HL-60 (cell line): Measurements from ENCODE around the gene FHDC1.

Experiments used
- DNase-seq, 2 experiments: peaks; one replicate each; pipeline ENCODE4 v3.0.0-alpha.2; 2010 to 2020; ENCODE audit warnings: low read depth in 1 of 2, low spot score in 1 of 2
- H3K27ac ChIP-seq: fragments of 250-450 bp; sonication (Bioruptor Pico); replicated peaks from 2 replicates; pipeline ENCODE4 v1.5.1; 2020; ENCODE audit warnings: mild to moderate bottlenecking, moderate library complexity
- H3K27me3 ChIP-seq: fragments of 250-450 bp; sonication (Bioruptor Pico); 2 replicates; pipeline ENCODE4 v1.5.1; 2021; ENCODE audit warnings: mild to moderate bottlenecking, moderate library complexity; ENCODE audit not compliant: insufficient read depth, poor library complexity, severe bottlenecking
- H3K4me3 ChIP-seq: replicated peaks from 2 replicates; pipeline ENCODE4 v1.5.1; 2011; ENCODE audit warnings: mild to moderate bottlenecking, control low read depth, low read length; ENCODE audit not compliant: insufficient read depth
- GABPA ChIP-seq: IDR thresholded peaks from 2 replicates; pipeline ENCODE4 v1.6.1; 2012; ENCODE audit warnings: low read depth
- POLR2AphosphoS5 ChIP-seq: IDR thresholded peaks from 2 replicates; pipeline ENCODE4 v1.6.1; 2012; ENCODE audit warnings: low read depth
- SPI1 ChIP-seq: IDR thresholded peaks from 2 replicates; pipeline ENCODE4 v1.6.1; 2012; ENCODE audit warnings: low read depth, mild to moderate bottlenecking, borderline replicate concordance
- TF ChIP-seq, protein P1 (sequence below): IDR thresholded peaks from 2 replicates; pipeline ENCODE4 v1.6.1; 2012; ENCODE audit warnings: low read depth; ENCODE audit not compliant: insufficient replicate concordance
- TF ChIP-seq, protein P2 (sequence below): IDR thresholded peaks from one replicate; pipeline ENCODE4 v1.5.1; 2011; ENCODE audit warnings: low read length, control low read depth, inconsistent platforms; ENCODE audit not compliant: insufficient read depth

Gene FHDC1

DNA sequence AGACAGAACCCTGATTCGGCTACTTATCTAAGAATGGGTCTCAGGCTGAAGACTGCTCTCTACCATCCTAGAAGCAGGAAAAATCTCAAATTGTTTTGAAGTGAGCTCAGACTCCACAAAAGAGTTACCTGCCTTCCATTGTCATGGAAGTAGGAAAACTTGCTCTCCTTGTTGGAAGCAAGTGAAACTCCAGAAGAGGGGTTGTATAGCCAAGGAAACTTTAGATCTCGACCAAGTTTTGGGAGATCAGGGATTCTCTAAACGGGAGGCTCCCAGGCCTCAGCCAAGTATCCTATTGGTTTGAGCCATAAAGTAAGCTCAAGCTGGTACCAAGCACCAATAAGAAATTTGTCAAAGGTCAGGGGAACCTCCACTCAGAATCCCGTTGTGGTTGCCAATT lies 9.2 kb upstream of the FHDC1 start:
- TF ChIP-seq SPI1 (no peak), GABPA (no peak), POLR2AphosphoS5 (no peak)
- TF ChIP-seq, protein P1, sequence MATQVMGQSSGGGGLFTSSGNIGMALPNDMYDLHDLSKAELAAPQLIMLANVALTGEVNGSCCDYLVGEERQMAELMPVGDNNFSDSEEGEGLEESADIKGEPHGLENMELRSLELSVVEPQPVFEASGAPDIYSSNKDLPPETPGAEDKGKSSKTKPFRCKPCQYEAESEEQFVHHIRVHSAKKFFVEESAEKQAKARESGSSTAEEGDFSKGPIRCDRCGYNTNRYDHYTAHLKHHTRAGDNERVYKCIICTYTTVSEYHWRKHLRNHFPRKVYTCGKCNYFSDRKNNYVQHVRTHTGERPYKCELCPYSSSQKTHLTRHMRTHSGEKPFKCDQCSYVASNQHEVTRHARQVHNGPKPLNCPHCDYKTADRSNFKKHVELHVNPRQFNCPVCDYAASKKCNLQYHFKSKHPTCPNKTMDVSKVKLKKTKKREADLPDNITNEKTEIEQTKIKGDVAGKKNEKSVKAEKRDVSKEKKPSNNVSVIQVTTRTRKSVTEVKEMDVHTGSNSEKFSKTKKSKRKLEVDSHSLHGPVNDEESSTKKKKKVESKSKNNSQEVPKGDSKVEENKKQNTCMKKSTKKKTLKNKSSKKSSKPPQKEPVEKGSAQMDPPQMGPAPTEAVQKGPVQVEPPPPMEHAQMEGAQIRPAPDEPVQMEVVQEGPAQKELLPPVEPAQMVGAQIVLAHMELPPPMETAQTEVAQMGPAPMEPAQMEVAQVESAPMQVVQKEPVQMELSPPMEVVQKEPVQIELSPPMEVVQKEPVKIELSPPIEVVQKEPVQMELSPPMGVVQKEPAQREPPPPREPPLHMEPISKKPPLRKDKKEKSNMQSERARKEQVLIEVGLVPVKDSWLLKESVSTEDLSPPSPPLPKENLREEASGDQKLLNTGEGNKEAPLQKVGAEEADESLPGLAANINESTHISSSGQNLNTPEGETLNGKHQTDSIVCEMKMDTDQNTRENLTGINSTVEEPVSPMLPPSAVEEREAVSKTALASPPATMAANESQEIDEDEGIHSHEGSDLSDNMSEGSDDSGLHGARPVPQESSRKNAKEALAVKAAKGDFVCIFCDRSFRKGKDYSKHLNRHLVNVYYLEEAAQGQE, result no peak
- TF ChIP-seq, protein P2, sequence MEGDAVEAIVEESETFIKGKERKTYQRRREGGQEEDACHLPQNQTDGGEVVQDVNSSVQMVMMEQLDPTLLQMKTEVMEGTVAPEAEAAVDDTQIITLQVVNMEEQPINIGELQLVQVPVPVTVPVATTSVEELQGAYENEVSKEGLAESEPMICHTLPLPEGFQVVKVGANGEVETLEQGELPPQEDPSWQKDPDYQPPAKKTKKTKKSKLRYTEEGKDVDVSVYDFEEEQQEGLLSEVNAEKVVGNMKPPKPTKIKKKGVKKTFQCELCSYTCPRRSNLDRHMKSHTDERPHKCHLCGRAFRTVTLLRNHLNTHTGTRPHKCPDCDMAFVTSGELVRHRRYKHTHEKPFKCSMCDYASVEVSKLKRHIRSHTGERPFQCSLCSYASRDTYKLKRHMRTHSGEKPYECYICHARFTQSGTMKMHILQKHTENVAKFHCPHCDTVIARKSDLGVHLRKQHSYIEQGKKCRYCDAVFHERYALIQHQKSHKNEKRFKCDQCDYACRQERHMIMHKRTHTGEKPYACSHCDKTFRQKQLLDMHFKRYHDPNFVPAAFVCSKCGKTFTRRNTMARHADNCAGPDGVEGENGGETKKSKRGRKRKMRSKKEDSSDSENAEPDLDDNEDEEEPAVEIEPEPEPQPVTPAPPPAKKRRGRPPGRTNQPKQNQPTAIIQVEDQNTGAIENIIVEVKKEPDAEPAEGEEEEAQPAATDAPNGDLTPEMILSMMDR, result no peak
- no peaks in the 10 kb centered on the region for H3K27me3 ChIP-seq
- no peak overlapping the region for H3K4me3 ChIP-seq
- H3K27ac ChIP-seq, result no peak overlapping the region
- DNase-seq, result no peak

DNA sequence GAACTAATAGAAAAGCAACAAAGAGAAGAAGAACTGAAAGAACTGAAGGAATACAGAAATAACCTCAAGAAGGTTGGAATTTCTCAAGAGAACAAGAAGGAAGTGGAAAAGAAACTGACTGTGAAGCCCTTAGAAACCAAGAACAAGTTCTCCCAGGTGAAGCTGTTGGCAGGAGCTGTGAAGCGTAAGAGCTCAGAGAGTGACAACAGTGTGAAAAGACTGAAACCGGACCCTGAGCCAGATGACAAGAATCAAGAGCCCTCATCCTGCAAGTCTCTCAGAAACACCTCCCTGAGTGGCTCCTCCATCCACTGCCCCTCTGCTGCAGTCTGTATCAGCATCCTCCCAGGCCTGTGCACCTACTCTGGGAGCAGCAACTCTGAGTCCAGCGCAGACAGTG lies 8.4 kb upstream of the FHDC1 start:
- no peak for DNase-seq
- Histone ChIP-seq H3K27me3 (no peaks in the 10 kb centered on the region), H3K4me3 (no peak overlapping the region), H3K27ac (no peak overlapping the region)
- TF ChIP-seq, protein P1, result no peak
- no peak for TF ChIP-seq GABPA

DNA sequence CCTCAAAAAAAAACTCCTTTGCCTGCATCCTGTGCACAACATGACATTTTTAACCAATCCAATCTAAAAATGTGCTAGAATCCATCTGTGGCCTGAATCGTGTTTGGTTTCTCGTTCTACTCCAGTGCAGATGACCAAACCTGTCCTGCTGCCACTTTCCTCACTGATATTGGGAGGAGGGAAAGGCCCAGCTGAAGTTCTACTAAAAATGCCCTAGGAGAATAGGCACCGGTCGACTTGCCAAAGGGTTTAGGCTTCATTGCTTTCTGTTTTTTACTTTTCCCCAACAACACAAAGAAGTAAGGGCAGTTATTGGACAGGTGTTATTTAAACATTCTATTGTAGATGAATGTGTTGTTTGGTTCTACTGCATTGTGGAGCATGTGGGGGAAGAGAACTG lies 7.8 kb upstream of the FHDC1 start:
- DNase-seq, result no peak
- Histone ChIP-seq H3K27ac (no peak overlapping the region), H3K27me3 (no peaks in the 10 kb centered on the region), H3K4me3 (no peak overlapping the region)
- TF ChIP-seq POLR2AphosphoS5 (no peak), SPI1 (no peak), GABPA (no peak)
- TF ChIP-seq, protein P1, result no peak
- TF ChIP-seq, protein P2, result no peak

DNA sequence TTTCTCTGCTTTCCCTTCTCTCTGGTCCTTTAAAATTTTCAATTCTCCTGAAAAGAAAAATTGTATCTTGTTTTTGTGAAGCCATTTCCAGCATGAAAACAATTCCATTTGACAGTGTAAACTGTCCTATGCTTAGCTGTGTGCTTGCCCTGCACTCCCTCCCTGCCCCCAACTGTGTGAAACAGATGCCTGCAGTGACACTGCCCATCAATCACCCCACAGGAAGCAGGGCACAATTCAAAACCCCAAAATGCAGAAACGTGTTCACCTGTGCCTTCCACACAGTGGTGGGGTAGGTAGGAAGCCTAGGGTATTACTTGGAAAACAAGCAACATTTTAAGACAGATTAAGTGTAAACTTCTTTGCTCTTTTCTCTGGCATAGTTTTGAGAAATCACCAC lies 6.2 kb upstream of the FHDC1 start:
- DNase-seq, result no peak
- H3K4me3 ChIP-seq, result no peak overlapping the region

More for the DNA sequence above, 6.2 kb upstream of the FHDC1 start:
- TF ChIP-seq, protein P1, result no peak
- TF ChIP-seq POLR2AphosphoS5 (no peak), GABPA (no peak), SPI1 (no peak)
- TF ChIP-seq, protein P2, result no peak
- Histone ChIP-seq H3K27ac (no peak overlapping the region), H3K27me3 (peaks cover 2% of the 10 kb centered on the region)
